Measurements from ENCODE around the gene GRM4.

DNA sequence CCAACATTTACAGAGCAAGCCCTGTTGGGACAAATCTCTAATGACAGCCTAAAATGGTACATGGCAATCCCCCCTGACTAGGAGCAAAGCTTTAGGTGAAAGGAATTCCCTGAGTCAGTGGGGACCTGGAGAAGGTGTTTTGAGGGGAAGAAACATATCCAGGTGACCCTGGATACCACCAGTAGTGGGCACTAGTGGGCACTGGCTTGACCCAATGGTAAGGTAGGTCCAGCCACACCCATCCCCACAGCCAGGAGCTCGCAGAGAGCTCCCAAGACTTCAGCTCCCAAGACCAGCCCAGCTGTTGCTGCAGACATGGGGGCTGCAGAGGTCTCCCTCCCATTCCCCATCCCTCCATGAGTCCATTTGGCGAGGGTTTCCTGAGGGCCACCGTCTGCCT lies 19.5 kb downstream of the GRM4 start:
- TF ChIP-seq, protein P1, sequence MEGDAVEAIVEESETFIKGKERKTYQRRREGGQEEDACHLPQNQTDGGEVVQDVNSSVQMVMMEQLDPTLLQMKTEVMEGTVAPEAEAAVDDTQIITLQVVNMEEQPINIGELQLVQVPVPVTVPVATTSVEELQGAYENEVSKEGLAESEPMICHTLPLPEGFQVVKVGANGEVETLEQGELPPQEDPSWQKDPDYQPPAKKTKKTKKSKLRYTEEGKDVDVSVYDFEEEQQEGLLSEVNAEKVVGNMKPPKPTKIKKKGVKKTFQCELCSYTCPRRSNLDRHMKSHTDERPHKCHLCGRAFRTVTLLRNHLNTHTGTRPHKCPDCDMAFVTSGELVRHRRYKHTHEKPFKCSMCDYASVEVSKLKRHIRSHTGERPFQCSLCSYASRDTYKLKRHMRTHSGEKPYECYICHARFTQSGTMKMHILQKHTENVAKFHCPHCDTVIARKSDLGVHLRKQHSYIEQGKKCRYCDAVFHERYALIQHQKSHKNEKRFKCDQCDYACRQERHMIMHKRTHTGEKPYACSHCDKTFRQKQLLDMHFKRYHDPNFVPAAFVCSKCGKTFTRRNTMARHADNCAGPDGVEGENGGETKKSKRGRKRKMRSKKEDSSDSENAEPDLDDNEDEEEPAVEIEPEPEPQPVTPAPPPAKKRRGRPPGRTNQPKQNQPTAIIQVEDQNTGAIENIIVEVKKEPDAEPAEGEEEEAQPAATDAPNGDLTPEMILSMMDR (IDR thresholded peaks at IDR 0.05): no peak
- TF ChIP-seq POLR2A (IDR thresholded peaks at IDR 0.05): no peak

Data from uterus (tissue), 2 donors.